ENCODE measurements around the gene HIBCH. TPM values are rescaled to one million over a fixed set of nuclear protein-coding genes. Genes with fewer than 3 reads are reported as not detected.

The HIBCH gene
- total and polyA plus RNA-seq, 2 of the 13 experiments (the other 11 are each of a cell fraction or from before 2014, with no cell fraction given), result 18.8 to 49.5 TPM

- TF ChIP-seq IKZF1 (IDR thresholded peaks at IDR 0.05) (no peak), MAFK (conservative IDR thresholded peaks at IDR 0.05 in 1 of 2, IDR thresholded peaks at IDR 0.05 in 1 of 2; ENCODE audit: low read length in 2 of 2) (peak in 1 of 2 experiments; percentile 30; a peak in 2 of 4 replicates)
- in situ Hi-C loops (cut with HindIII; ENCODE audit: extremely low pct_ligation_motif_present, low pct_unique_long_range_greater_than_20kb), result no loop called here
- Histone ChIP-seq H3K9me3 (ENCODE audit: low read length) (no peaks in the 10 kb centered on the region), H3K79me2 (ENCODE audit: insufficient read depth, low read length) (no peaks in the 10 kb centered on the region), H3K27ac (ENCODE audit: extremely low read length, insufficient read depth, low read length) (no peak overlapping the region), H3K27me3 (ENCODE audit: control insufficient read depth in 1 of 2, insufficient read depth in 2 of 2, low read length in 2 of 2) (no peaks in the 10 kb centered on the region), H3K36me3 (replicated peaks in 1 of 2; ENCODE audit: control insufficient read depth in 1 of 2, insufficient read depth in 2 of 2, low read length in 2 of 2) (peaks cover 2 to 28% of the 10 kb centered on the region in 2 experiments; a peak in 4 of 5 replicates), H3K9ac (ENCODE audit: insufficient read depth, low read depth, low read length) (no peak overlapping the region), H3K4me1 (ENCODE audit: insufficient read depth, low read length) (no peaks in the 10 kb centered on the region), H3K4me2 (ENCODE audit: low read depth, low read length) (no peak overlapping the region), H2AFZ (ENCODE audit: low read length) (no peak overlapping the region), H4K20me1 (ENCODE audit: insufficient read depth, low read length) (no peaks in the 10 kb centered on the region), H3K4me3 (replicated peaks in 1 of 3; ENCODE audit: insufficient read depth in 1 of 3, low read depth in 2 of 3, low read length in 3 of 3) (no peak overlapping the region)
- ChIA-PET POLR2A (no interaction called here), CTCF (ENCODE audit: low intra/inter-chr PET ratio, low total read pairs) (no interaction called here)
- intact Hi-C loops (cut with micrococcal nuclease; ENCODE audit: unreplicated experiment), result no loop called here
- no peak for ATAC-seq
- no peak for DNase-seq (ENCODE audit: low spot score)
- no peak for FAIRE-seq
- 94% methylated on average over 18 of the region's 19 CpGs for WGBS (ENCODE audit: low lambda C conversion rate)
- BruUV-seq (replicated peaks), result no TSS peak
Observed at GRCh38 chr2:190213441-190214335, 105.9 kb downstream of the HIBCH start.

GRCh38 chr2:190210471-190210870, 109.2 kb downstream of the HIBCH start:
- ChIA-PET CTCF (ENCODE audit: low intra/inter-chr PET ratio, low total read pairs) (no interaction called here), POLR2A (no interaction called here)
- no peak overlapping the region for H2AFZ ChIP-seq (ENCODE audit: low read length)
- H3K27me3 ChIP-seq (ENCODE audit: control insufficient read depth in 1 of 2, insufficient read depth in 2 of 2, low read length in 2 of 2), result no peaks in the 10 kb centered on the region
- H3K79me2 ChIP-seq (ENCODE audit: insufficient read depth, low read length), result no peaks in the 10 kb centered on the region
- H3K9ac ChIP-seq (ENCODE audit: insufficient read depth, low read depth, low read length), result no peak overlapping the region
- FAIRE-seq (no peak), DNase-seq (ENCODE audit: low spot score) (no peak), ATAC-seq (no peak)
- in situ Hi-C loops (cut with HindIII; ENCODE audit: extremely low pct_ligation_motif_present, low pct_unique_long_range_greater_than_20kb), result no loop called here
- no TSS peak for BruUV-seq (replicated peaks)
- no peak for TF ChIP-seq BRF2 (CRISPR knock-in tag; IDR thresholded peaks at IDR 0.05)
- TF ChIP-seq POLR2AphosphoS5 (IDR thresholded peaks at IDR 0.05; ENCODE audit: low read depth, low read length), result no peak
- TF ChIP-seq ZNF768 (CRISPR knock-in tag; IDR thresholded peaks at IDR 0.05), result no peak
- TF ChIP-seq TEAD3 (CRISPR knock-in tag; optimal IDR thresholded peaks at IDR 0.05; ENCODE audit: borderline replicate concordance), result no peak
- no peak for TF ChIP-seq TSC22D2 (CRISPR knock-in tag; IDR thresholded peaks at IDR 0.05; ENCODE audit: borderline replicate concordance)
- no peak for TF ChIP-seq SP5 (CRISPR knock-in tag; IDR thresholded peaks at IDR 0.05; ENCODE audit: borderline replicate concordance, low read depth)
- TF ChIP-seq ZNF333 (CRISPR knock-in tag; IDR thresholded peaks at IDR 0.05; ENCODE audit: borderline replicate concordance), result no peak
- H3K4me1 ChIP-seq (ENCODE audit: insufficient read depth, low read length), result no peaks in the 10 kb centered on the region
- WGBS (ENCODE audit: low lambda C conversion rate), result 94% methylated on average over 2 of the region's 2 CpGs
- no peaks in the 10 kb centered on the region for H3K9me3 ChIP-seq (ENCODE audit: low read length)
- H3K36me3 ChIP-seq (replicated peaks in 1 of 2; ENCODE audit: control insufficient read depth in 1 of 2, insufficient read depth in 2 of 2, low read length in 2 of 2), result peaks cover 2 to 26% of the 10 kb centered on the region in 2 experiments; a peak in 4 of 5 replicates
- intact Hi-C loops (cut with micrococcal nuclease; ENCODE audit: unreplicated experiment), result no loop called here
- no peak overlapping the region for H3K27ac ChIP-seq (ENCODE audit: extremely low read length, insufficient read depth, low read length)
- no peaks in the 10 kb centered on the region for H4K20me1 ChIP-seq (ENCODE audit: insufficient read depth, low read length)
- H3K4me2 ChIP-seq (ENCODE audit: low read depth, low read length), result no peak overlapping the region
- no peak overlapping the region for H3K4me3 ChIP-seq (replicated peaks in 1 of 3; ENCODE audit: insufficient read depth in 1 of 3, low read depth in 2 of 3, low read length in 3 of 3)
